WTC11 (cell line): ENCODE results near the gene STAG1. TPM values are rescaled to one million over a fixed set of nuclear protein-coding genes. Genes with fewer than 3 reads are reported as not detected.
"Not testable (repeated sequence)": the region's sequence is repeated elsewhere in the genome, so short reads cannot be mapped to it uniquely, and the experiment has no call there.

Experiments used
- ATAC-seq: fragments of 200-7000 bp; cut with Tn5 transposase; 2 replicates; pipeline ENCODE4 v1.10.0; 2021; ENCODE audit warnings: mild to moderate bottlenecking, moderate library complexity
- CTCF ChIA-PET: fragments of 300-600 bp; sonication (Branson Sonifier 250); formaldehyde crosslinking; loops from one replicate; lab custom pipeline; 2021; ENCODE audit warnings: antibody characterized with exemption; lab: Charles Lee
- POLR2A ChIA-PET: fragments of 350-600 bp; sonication (Branson Sonifier 250); formaldehyde crosslinking; loops from one replicate; lab custom pipeline; 2021; ENCODE audit warnings: antibody characterized with exemption; lab: Charles Lee
- DNase-seq: peaks from one replicate; pipeline ENCODE4 v3.0.0; 2021; ENCODE audit warnings: low spot score
- H3K27ac Mint-ChIP-seq: 2 replicates; pipeline ENCODE4 v1.8.0; 2021; ENCODE audit warnings: mixed read lengths
- H3K27me3 Mint-ChIP-seq: 2 replicates; pipeline ENCODE4 v1.8.0; 2021; ENCODE audit warnings: low read depth, mild to moderate bottlenecking, moderate library complexity, mixed read lengths
- H3K36me3 Mint-ChIP-seq: 2 replicates; pipeline ENCODE4 v1.8.0; 2021; ENCODE audit warnings: mixed read lengths
- H3K4me1 Mint-ChIP-seq: 2 replicates; pipeline ENCODE4 v1.8.0; 2022; ENCODE audit warnings: mixed read lengths
- H3K4me3 Mint-ChIP-seq: 2 replicates; pipeline ENCODE4 v1.8.0; 2021; ENCODE audit warnings: mild to moderate bottlenecking, moderate library complexity, mixed read lengths
- H3K9me3 Mint-ChIP-seq: 2 replicates; pipeline ENCODE4 v1.8.0; 2021; ENCODE audit warnings: mixed read lengths
- ATF6 ChIP-seq: sonication (generic); formaldehyde crosslinking; IDR thresholded peaks from 2 replicates; pipeline ENCODE4 v1.8.1; 2023; ENCODE audit warnings: mild to moderate bottlenecking, missing genetic modification reagents
- CREB1 ChIP-seq: sonication (generic); formaldehyde crosslinking; IDR thresholded peaks from 2 replicates; pipeline ENCODE4 v1.8.0; 2023; ENCODE audit warnings: mild to moderate bottlenecking, missing genetic modification reagents
- ETV6 ChIP-seq: sonication (generic); formaldehyde crosslinking; IDR thresholded peaks from 2 replicates; pipeline ENCODE4 v1.8.1; 2022; ENCODE audit warnings: mild to moderate bottlenecking, missing genetic modification reagents
- NR1H2 ChIP-seq: sonication (generic); formaldehyde crosslinking; IDR thresholded peaks from 2 replicates; pipeline ENCODE4 v1.9.0; 2021; ENCODE audit warnings: mild to moderate bottlenecking, moderate library complexity, missing genetic modification reagents
- NR2C2 ChIP-seq: sonication (generic); formaldehyde crosslinking; IDR thresholded peaks from 2 replicates; pipeline ENCODE4 v1.8.0; 2022; ENCODE audit warnings: mild to moderate bottlenecking, missing genetic modification reagents
- SMAD4 ChIP-seq: sonication (generic); formaldehyde crosslinking; IDR thresholded peaks from 2 replicates; pipeline ENCODE4 v1.8.0; 2022; ENCODE audit warnings: mild to moderate bottlenecking, missing genetic modification reagents
- TEAD1 ChIP-seq: sonication (generic); formaldehyde crosslinking; IDR thresholded peaks from 2 replicates; pipeline ENCODE4 v1.8.0; 2022; ENCODE audit warnings: mild to moderate bottlenecking, missing genetic modification reagents
- USF1 ChIP-seq: sonication (generic); formaldehyde crosslinking; IDR thresholded peaks from 2 replicates; pipeline ENCODE4 v1.8.0; 2022; ENCODE audit warnings: mild to moderate bottlenecking, missing genetic modification reagents
- USF2 ChIP-seq: sonication (generic); formaldehyde crosslinking; IDR thresholded peaks from 2 replicates; pipeline ENCODE4 v1.8.1; 2023; ENCODE audit warnings: mild to moderate bottlenecking, missing genetic modification reagents, moderate library complexity
- ZBTB43 ChIP-seq: sonication (generic); formaldehyde crosslinking; IDR thresholded peaks from 2 replicates; pipeline ENCODE4 v1.8.1; 2023; ENCODE audit warnings: mild to moderate bottlenecking, missing genetic modification reagents
- ZNF396 ChIP-seq: fragments of 250-450 bp; sonication (Bioruptor Pico); IDR thresholded peaks from 2 replicates; pipeline ENCODE4 v1.8.0; 2021; ENCODE audit warnings: mild to moderate bottlenecking, moderate library complexity, borderline replicate concordance
- ZNF416 ChIP-seq: fragments of 250-450 bp; sonication (Bioruptor Pico); IDR thresholded peaks from 2 replicates; pipeline ENCODE4 v1.9.0; 2021; ENCODE audit warnings: mild to moderate bottlenecking, inconsistent platforms
- total RNA-seq: library from RNA; stranded (reverse); gene quantifications from 3 replicates; pipeline ENCODE4 v1.2.3, GENCODE V29; 2021
- TF ChIP-seq, protein P1 (sequence below): fragments of 200-600 bp; IDR thresholded peaks from 2 replicates; pipeline ENCODE4 v1.8.0; 2022; ENCODE audit warnings: antibody characterized with exemption
- TF ChIP-seq, protein P2 (sequence below): sonication (generic); formaldehyde crosslinking; conservative IDR thresholded peaks from 2 replicates; pipeline ENCODE4 v1.8.1; 2023; ENCODE audit warnings: mild to moderate bottlenecking, low read depth, missing genetic modification reagents, moderate library complexity

The STAG1 gene
- total RNA-seq, 1 experiment from 2014 or later = 20.7 TPM

GRCh38 chr3:136476280-136476679 lies 275.9 kb downstream of the STAG1 start:
- Mint-ChIP-seq H3K4me1 (no peaks in the 10 kb centered on the region), H3K36me3 (peaks cover 31% of the 10 kb centered on the region), H3K4me3 (no peak overlapping the region), H3K9me3 (peaks cover 15% of the 10 kb centered on the region; the same call in 1 of the 2 replicates), H3K27ac (no peak overlapping the region), H3K27me3 (no peaks in the 10 kb centered on the region)
- no peak for TF ChIP-seq ETV6
- TF ChIP-seq NR2C2 (CRISPR knock-in tag) = no peak
- TF ChIP-seq USF2 (CRISPR knock-in tag) = no peak
- TF ChIP-seq ZNF396 (CRISPR knock-in tag) = no peak
- no peak for TF ChIP-seq SMAD4 (CRISPR knock-in tag)
- TF ChIP-seq, protein P1, sequence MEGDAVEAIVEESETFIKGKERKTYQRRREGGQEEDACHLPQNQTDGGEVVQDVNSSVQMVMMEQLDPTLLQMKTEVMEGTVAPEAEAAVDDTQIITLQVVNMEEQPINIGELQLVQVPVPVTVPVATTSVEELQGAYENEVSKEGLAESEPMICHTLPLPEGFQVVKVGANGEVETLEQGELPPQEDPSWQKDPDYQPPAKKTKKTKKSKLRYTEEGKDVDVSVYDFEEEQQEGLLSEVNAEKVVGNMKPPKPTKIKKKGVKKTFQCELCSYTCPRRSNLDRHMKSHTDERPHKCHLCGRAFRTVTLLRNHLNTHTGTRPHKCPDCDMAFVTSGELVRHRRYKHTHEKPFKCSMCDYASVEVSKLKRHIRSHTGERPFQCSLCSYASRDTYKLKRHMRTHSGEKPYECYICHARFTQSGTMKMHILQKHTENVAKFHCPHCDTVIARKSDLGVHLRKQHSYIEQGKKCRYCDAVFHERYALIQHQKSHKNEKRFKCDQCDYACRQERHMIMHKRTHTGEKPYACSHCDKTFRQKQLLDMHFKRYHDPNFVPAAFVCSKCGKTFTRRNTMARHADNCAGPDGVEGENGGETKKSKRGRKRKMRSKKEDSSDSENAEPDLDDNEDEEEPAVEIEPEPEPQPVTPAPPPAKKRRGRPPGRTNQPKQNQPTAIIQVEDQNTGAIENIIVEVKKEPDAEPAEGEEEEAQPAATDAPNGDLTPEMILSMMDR = no peak
- TF ChIP-seq USF1 (CRISPR knock-in tag) = no peak
- no peak for TF ChIP-seq NR1H2
- TF ChIP-seq TEAD1 (CRISPR knock-in tag) = no peak
- no peak for TF ChIP-seq ATF6 (CRISPR knock-in tag)
- TF ChIP-seq ZNF416 (CRISPR knock-in tag) = no peak
- no peak for TF ChIP-seq ZBTB43 (CRISPR knock-in tag)
- no peak for TF ChIP-seq CREB1 (CRISPR knock-in tag)
- TF ChIP-seq, protein P2, sequence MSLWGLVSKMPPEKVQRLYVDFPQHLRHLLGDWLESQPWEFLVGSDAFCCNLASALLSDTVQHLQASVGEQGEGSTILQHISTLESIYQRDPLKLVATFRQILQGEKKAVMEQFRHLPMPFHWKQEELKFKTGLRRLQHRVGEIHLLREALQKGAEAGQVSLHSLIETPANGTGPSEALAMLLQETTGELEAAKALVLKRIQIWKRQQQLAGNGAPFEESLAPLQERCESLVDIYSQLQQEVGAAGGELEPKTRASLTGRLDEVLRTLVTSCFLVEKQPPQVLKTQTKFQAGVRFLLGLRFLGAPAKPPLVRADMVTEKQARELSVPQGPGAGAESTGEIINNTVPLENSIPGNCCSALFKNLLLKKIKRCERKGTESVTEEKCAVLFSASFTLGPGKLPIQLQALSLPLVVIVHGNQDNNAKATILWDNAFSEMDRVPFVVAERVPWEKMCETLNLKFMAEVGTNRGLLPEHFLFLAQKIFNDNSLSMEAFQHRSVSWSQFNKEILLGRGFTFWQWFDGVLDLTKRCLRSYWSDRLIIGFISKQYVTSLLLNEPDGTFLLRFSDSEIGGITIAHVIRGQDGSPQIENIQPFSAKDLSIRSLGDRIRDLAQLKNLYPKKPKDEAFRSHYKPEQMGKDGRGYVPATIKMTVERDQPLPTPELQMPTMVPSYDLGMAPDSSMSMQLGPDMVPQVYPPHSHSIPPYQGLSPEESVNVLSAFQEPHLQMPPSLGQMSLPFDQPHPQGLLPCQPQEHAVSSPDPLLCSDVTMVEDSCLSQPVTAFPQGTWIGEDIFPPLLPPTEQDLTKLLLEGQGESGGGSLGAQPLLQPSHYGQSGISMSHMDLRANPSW (CRISPR knock-in tag) = no peak
- ATAC-seq (no peak), DNase-seq (no peak)
- POLR2A ChIA-PET = no interaction called here
- CTCF ChIA-PET = no interaction called here

DNA sequence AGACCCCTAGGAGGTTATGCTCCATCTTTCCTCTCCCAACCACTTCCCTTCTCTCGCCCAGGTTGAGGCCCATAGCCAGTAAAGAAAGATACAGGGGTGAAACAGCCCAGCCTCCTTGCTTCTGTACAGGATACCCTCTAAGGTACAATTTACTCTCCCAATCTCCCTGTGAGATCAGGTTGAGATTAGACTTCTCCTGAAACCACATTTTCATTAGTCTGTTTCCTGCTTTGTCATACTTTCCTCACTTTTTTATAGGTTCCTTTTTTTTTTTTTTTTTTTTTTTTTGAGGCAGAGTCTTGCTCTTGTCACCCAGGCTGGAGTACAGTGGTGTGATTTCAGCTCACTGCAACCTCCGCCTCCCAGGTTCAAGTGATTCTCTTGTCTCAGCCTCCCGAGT lies 277.3 kb downstream of the STAG1 start:
- H3K27me3 Mint-ChIP-seq, POLR2A ChIA-PET, DNase-seq, ATAC-seq, H3K4me3 Mint-ChIP-seq, CTCF ChIA-PET, H3K4me1 Mint-ChIP-seq, H3K27ac Mint-ChIP-seq: not testable (repeated sequence)
- H3K9me3 Mint-ChIP-seq = peaks cover 22% of the 10 kb centered on the region
- H3K36me3 Mint-ChIP-seq = peaks cover 45% of the 10 kb centered on the region
